Measurements from ENCODE around the gene FNDC11.

GRCh38 chr20:63533871-63534393 lies 20.0 kb upstream of the FNDC11 start:
- TF ChIP-seq, protein P1, sequence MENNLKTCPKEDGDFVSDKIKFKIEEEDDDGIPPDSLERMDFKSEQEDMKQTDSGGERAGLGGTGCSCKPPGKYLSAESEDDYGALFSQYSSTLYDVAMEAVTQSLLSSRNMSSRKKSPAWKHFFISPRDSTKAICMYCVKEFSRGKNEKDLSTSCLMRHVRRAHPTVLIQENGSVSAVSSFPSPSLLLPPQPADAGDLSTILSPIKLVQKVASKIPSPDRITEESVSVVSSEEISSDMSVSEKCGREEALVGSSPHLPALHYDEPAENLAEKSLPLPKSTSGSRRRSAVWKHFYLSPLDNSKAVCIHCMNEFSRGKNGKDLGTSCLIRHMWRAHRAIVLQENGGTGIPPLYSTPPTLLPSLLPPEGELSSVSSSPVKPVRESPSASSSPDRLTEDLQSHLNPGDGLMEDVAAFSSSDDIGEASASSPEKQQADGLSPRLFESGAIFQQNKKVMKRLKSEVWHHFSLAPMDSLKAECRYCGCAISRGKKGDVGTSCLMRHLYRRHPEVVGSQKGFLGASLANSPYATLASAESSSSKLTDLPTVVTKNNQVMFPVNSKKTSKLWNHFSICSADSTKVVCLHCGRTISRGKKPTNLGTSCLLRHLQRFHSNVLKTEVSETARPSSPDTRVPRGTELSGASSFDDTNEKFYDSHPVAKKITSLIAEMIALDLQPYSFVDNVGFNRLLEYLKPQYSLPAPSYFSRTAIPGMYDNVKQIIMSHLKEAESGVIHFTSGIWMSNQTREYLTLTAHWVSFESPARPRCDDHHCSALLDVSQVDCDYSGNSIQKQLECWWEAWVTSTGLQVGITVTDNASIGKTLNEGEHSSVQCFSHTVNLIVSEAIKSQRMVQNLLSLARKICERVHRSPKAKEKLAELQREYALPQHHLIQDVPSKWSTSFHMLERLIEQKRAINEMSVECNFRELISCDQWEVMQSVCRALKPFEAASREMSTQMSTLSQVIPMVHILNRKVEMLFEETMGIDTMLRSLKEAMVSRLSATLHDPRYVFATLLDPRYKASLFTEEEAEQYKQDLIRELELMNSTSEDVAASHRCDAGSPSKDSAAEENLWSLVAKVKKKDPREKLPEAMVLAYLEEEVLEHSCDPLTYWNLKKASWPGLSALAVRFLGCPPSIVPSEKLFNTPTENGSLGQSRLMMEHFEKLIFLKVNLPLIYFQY (CRISPR knock-in tag; IDR thresholded peaks at IDR 0.05; ENCODE audit: borderline replicate concordance): no peak
- TF ChIP-seq ZNF329 (CRISPR knock-in tag; IDR thresholded peaks at IDR 0.05; ENCODE audit: low read depth) (no peak), TAF1 (CRISPR knock-in tag; IDR thresholded peaks at IDR 0.05) (no peak), KMT2B (CRISPR knock-in tag; IDR thresholded peaks at IDR 0.05) (no peak), NFATC3 (CRISPR knock-in tag; IDR thresholded peaks at IDR 0.05) (no peak), ZNF530 (CRISPR knock-in tag; IDR thresholded peaks at IDR 0.05; ENCODE audit: low read depth) (no peak), MEIS2 (CRISPR knock-in tag; IDR thresholded peaks at IDR 0.05) (no peak), ZMAT3 (CRISPR knock-in tag; conservative IDR thresholded peaks at IDR 0.05) (no peak), THRA (CRISPR knock-in tag; IDR thresholded peaks at IDR 0.05; ENCODE audit: borderline replicate concordance) (no peak), HDAC2 (CRISPR knock-in tag; IDR thresholded peaks at IDR 0.05) (no peak)

Data from HepG2 (cell line).